Testis (tissue), 2 donors: ENCODE measurements around the gene ASAP2.

ENCODE experiments used
- CTCF ChIP-seq, 3 experiments: fragments of 450-650 bp in 2 of 3; fragments of 200-600 bp in 1 of 3; sonication (generic) in 1 of 3; IDR thresholded peaks; one replicate each; pipeline ENCODE4 v1.5.1; 2016 to 2019; ENCODE audit warnings: antibody characterized with exemption in 3 of 3, mild to moderate bottlenecking in 2 of 3, moderate library complexity in 1 of 3
- POLR2A ChIP-seq: fragments of 450-650 bp; IDR thresholded peaks from one replicate; pipeline ENCODE4 v1.6.1; 2017; ENCODE audit warnings: antibody characterized with exemption, mild to moderate bottlenecking, moderate library complexity

GRCh38 chr2:9377461-9378097 is 171.0 kb downstream of the ASAP2 start:
- TF ChIP-seq CTCF (IDR thresholded peaks at IDR 0.05) (no peak), POLR2A (no peak)
